Posterior cingulate gyrus (tissue), 11 donors: ENCODE measurements around the gene CDC45.

Experiments used
- DNase-seq, 10 donors: peaks; one replicate each; pipeline versions ENCODE4 v3.0.0 to v3.0.0-alpha.2; 2020 to 2021; ENCODE audit warnings: mixed read lengths in 3 of 10
- intact Hi-C: fragments of 100-400 bp; cut with DNase I; formaldehyde crosslinking; loops from one replicate; pipeline ENCODE4 v1.15.1; 2023

The CDC45 gene

DNA sequence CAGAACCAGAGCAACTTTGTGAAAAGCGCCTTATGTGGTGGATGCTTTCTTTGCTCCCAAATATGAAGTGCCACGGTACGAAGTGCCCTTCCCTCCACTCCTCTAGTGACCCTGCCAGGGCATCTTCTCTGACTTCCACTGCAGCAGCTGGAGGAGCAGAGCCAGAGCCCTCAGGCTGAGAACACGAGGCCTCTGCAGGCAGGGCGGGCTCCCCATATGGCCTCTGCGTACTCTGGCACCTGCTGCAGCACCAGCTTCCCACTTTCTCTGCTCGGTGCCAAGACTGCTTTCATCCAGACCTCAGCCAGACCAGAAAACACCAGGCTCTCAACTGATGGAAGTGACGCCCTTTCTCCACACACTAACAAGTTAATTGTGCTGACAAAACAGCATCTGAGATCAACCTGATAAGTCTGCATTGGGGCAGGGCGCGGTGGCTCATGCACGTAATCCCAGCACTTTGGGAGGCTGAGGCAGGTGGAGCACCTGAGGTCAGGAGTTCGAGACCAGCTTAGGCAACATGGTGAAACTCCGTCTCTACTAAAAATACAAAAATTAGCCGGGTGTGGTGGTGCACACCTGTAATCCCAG is 13.5 kb upstream of the CDC45 start:
- intact Hi-C loops: no loop called here
- peak in 1 of 10 donors; percentile 86 for DNase-seq

- DNase-seq: peak in 1 of 10 donors; percentile 19
- intact Hi-C loops: no loop called here
Observed at GRCh38 chr22:19466848-19467752, 12.6 kb upstream of the CDC45 start.

GRCh38 chr22:19467912-19468311 is 11.8 kb upstream of the CDC45 start:
- DNase-seq: no peak
- intact Hi-C loops: no loop called here

DNA sequence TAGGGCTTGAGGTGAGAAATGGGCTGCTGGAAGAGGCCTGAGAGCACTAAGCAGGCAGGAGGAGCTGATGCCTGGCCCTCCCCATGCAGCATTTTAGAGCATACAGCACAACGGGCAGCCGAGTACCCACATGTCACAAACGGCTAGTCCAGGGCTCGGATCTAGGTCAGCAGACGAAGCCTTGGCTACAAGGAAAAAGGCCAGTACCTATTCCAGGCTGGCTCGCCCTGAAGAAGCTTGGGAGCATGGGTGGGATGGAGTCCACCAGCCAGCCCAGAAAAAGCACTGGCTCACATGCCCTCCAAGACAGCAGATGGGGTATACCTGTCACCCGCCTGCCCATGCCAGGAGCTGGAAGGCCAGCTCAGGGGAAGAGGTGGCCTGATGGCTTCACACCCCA is 10.3 kb upstream of the CDC45 start:
- intact Hi-C loops: no loop called here
- no peak for DNase-seq

- intact Hi-C loops: loop anchor here (10.0 kb wide), 2 partner anchors 165 to 515 kb away; no protein-coding TSS in a partner anchor
- DNase-seq: no peak
Observed at GRCh38 chr22:19470010-19470409, 9.7 kb upstream of the CDC45 start.

DNA sequence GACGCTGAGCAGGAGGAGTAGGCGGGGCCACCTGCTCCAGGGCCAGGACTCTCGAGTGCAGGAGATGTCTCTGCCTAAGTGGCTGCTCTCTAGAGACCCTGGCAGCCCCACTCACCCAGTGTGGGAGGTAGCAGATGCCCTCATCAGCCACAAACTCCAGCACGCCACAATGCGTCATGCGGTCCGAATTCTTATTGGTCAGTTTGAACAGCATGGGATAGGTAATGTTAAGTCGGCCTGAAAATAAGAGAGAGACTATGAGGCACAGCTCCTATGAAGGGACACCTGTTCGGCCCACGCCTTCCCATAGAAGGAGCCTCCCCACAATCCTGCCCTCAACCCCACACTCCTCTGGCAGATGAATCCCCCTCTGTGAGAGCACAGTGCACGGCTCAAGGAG is 8.1 kb upstream of the CDC45 start:
- intact Hi-C loops: loop anchor here (10.0 kb wide), 2 partner anchors 163 to 517 kb away; no protein-coding TSS in a partner anchor
- no peak for DNase-seq

GRCh38 chr22:19472233-19472632 is 7.5 kb upstream of the CDC45 start:
- intact Hi-C loops: loop anchor here (10.0 kb wide), 2 partner anchors 163 to 517 kb away; no protein-coding TSS in a partner anchor
- no peak for DNase-seq

DNA sequence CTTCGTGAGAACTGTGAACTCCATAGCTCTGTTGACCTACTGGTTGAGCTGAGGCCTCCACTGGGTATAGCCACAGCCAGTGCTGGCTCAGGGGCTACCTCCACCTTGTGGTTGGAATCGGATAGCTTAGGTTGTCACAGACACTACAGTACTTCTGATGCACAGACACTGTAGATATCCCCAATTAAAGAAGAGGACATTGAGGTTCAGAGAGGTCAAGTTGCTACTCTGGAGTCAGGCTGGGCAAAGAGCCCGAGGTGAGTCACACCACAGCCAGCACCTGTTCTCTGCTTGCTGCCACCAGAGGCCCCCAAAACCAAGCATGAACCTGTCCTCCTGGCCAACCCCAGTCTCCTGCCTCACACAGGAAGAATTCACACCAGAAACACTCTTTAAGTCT is 6.1 kb upstream of the CDC45 start:
- DNase-seq: no peak
- intact Hi-C loops: loop anchor here (10.0 kb wide), 2 partner anchors 161 to 519 kb away; no protein-coding TSS in a partner anchor

GRCh38 chr22:19476023-19476422 is 3.7 kb upstream of the CDC45 start:
- intact Hi-C loops: loop anchor here (5.0 to 10.0 kb wide), 3 partner anchors 44 to 521 kb away; partner anchors contain the start of genes HIRA and MRPL40
- DNase-seq: no peak

DNA sequence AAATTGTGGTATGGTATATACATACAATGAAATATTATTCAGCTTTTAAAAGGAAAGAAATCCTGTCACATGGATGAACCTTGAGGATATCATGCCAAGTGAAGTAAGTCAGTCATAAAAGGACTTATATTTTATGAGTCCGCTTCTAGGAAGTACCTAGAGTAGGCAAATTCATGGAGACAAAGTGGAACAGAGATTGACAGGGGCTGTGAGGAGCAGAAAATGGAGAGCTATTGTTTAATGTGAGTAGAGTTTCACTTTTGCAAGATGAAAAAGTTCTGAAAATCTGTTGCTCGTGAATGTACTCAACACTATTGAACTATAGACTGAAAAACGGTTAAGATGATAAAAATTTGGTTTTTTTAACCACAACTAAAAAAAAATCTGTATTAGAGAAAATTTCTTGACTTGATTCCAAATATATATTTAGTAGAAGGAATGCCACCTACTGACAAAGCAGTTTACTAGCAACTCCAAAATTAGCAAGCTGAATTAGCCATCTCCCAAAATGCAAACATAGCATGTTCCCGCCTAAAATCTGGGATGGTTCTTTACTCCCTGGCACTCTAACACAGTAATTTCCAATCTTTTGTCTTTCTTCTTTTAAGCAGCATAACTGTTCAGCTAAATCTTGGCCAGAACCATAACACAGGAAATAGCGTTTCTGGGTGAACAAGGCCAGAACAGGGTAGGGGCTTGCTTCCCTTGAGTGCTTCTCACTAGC is 2.2 kb upstream of the CDC45 start:
- intact Hi-C loops: loop anchor here (5.0 to 10.0 kb wide), 3 partner anchors 45 to 523 kb away; partner anchors contain the start of genes HIRA and MRPL40
- DNase-seq: no peak

- intact Hi-C loops: loop anchor here (5.0 to 10.0 kb wide), 3 partner anchors 46 to 523 kb away; partner anchors contain the start of genes HIRA and MRPL40
- no peak for DNase-seq
Observed at GRCh38 chr22:19478045-19478900, 1.4 kb upstream of the CDC45 start.

GRCh38 chr22:19478901-19479354 is 792 bp upstream of the CDC45 start, which contains the start of gene UFD1:
Gene UFD1 (minus strand): TSS chr22:19479193. CDS start chr22:19479085, 108 bp downstream.
- DNase-seq: peak; percentile 69 to 97 (median 80)
- intact Hi-C loops: loop anchor here (5.0 to 10.0 kb wide), 3 partner anchors 47 to 524 kb away; partner anchors contain the start of genes HIRA and MRPL40

DNA sequence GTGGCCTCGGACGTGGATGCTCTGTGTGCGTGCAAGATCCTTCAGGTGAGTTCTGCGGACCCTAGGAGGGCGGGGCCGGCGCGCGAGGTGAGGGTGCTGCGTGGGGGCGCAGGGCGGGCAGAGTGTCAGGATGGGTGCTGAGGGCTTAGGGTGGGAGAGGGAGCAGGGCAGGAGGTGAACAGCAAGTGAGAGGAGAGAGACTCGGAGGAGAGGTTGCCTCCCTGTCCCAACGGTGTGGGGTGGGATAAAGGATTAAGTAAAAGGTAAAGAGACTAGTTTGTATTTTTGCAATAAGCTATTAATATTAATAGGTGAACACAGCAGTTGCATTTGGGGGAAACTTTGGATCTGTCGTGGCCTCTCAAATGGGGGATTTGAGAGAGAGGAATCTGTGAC is 451 bp downstream of the CDC45 start:
- DNase-seq: no peak
- intact Hi-C loops: no loop called here

- DNase-seq: no peak
- intact Hi-C loops: no loop called here
Observed at GRCh38 chr22:19480789-19481188, 1.1 kb downstream of the CDC45 start.

GRCh38 chr22:19482297-19482696 is 2.6 kb downstream of the CDC45 start:
- intact Hi-C loops: no loop called here
- no peak for DNase-seq

DNA sequence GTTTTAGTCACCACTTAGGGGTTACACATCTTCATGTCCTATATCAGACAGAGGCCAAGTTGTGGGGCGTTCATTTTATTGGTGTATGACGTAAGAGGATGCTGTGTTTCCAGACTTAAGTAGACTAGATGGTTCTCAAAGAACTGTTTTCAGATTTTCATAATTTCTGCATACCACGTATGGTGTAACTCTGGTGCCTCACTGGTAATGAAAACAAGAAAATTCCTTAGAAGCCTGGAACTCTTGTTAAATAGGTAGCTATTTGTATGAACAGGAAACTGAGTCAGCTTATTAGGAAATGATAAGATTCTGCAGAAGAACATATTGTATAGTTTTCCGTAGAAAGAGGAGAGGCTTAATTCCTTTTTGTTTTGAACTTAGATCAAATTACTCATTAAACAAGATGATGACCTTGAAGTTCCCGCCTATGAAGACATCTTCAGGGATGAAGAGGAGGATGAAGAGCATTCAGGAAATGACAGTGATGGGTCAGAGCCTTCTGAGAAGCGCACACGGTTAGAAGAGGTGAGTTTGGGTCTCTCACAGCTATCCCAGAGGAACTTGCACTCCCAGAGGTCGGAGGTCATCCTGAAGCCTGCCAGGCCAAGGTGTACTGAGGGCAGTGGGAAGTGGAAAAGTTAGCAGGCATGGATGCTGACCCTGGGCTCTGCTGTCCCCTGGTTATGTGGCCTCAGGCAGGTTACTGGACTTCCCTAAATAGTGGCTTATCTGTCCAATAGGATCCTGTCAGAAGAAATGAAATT is 3.9 kb downstream of the CDC45 start:
- intact Hi-C loops: no loop called here

GRCh38 chr22:19488285-19488684 is 8.6 kb downstream of the CDC45 start:
- intact Hi-C loops: no loop called here
- DNase-seq: no peak

More for the DNA sequence above, 3.9 kb downstream of the CDC45 start:
- no peak for DNase-seq
